NT2/D1 (cell line): ENCODE data around the gene CCDC171.

Experiments
- SUZ12 ChIP-seq: IDR thresholded peaks from 2 replicates; pipeline ENCODE4 v1.6.1; 2011; ENCODE audit not compliant: insufficient read length, insufficient read depth; ENCODE audit errors: extremely low read depth
- YY1 ChIP-seq: IDR thresholded peaks from 2 replicates; pipeline ENCODE4 v1.6.1; 2011; ENCODE audit not compliant: insufficient read length, insufficient read depth
- ZNF274 ChIP-seq: IDR thresholded peaks from 2 replicates; pipeline ENCODE4 v1.6.1; 2011; ENCODE audit warnings: mild to moderate bottlenecking, low read depth, low read length

GRCh38 chr9:15763371-15763770 lies 210.5 kb downstream of the CCDC171 start:
- no peak for TF ChIP-seq SUZ12
- no peak for TF ChIP-seq YY1
- no peak for TF ChIP-seq ZNF274
